ENCODE data around the gene WBP1L. TPM values are rescaled to one million over a fixed set of nuclear protein-coding genes. Genes with fewer than 3 reads are reported as not detected.

WBP1L gene
- total RNA-seq, 1 experiment from 2014 or later: 23.8 TPM

GRCh38 chr10:102865620-102866019, 121.9 kb downstream of the WBP1L start:
- no TSS peak for BruUV-seq (replicated peaks)
- Histone ChIP-seq H3K79me2 (ENCODE audit: low read length) (no peaks in the 10 kb centered on the region), H3K9me2 (replicated peaks; ENCODE audit: low read length) (no peaks in the 10 kb centered on the region), H3K4me1 (ENCODE audit: insufficient read depth, low read length) (no peaks in the 10 kb centered on the region), H4K20me1 (ENCODE audit: low read length) (no peaks in the 10 kb centered on the region), H3K27ac (ENCODE audit: low read length) (no peak overlapping the region), H3K9me3 (ENCODE audit: low read length) (no peaks in the 10 kb centered on the region), H3K36me3 (ENCODE audit: low read depth, low read length) (no peaks in the 10 kb centered on the region; the same call in 1 of the 2 replicates), H3K4me3 (ENCODE audit: low read length) (no peak overlapping the region), H3K4me2 (ENCODE audit: low read length) (no peak overlapping the region), H3K27me3 (ENCODE audit: low read length) (no peaks in the 10 kb centered on the region), H3F3A (ENCODE audit: low read length, unreplicated experiment) (no peaks in the 10 kb centered on the region), H2AFZ (ENCODE audit: low read length) (no peak overlapping the region), H3K9ac (ENCODE audit: low read length) (no peak overlapping the region)
- DNase-seq (no peak), ATAC-seq (no peak)
- CTCF ChIA-PET: no interaction called here
- TF ChIP-seq, protein P1, sequence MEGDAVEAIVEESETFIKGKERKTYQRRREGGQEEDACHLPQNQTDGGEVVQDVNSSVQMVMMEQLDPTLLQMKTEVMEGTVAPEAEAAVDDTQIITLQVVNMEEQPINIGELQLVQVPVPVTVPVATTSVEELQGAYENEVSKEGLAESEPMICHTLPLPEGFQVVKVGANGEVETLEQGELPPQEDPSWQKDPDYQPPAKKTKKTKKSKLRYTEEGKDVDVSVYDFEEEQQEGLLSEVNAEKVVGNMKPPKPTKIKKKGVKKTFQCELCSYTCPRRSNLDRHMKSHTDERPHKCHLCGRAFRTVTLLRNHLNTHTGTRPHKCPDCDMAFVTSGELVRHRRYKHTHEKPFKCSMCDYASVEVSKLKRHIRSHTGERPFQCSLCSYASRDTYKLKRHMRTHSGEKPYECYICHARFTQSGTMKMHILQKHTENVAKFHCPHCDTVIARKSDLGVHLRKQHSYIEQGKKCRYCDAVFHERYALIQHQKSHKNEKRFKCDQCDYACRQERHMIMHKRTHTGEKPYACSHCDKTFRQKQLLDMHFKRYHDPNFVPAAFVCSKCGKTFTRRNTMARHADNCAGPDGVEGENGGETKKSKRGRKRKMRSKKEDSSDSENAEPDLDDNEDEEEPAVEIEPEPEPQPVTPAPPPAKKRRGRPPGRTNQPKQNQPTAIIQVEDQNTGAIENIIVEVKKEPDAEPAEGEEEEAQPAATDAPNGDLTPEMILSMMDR (conservative IDR thresholded peaks at IDR 0.05; ENCODE audit: low read depth, low read length): no peak
- TF ChIP-seq EZH2phosphoT487 (IDR thresholded peaks at IDR 0.05; ENCODE audit: borderline replicate concordance, low read length): no peak
- no peak for TF ChIP-seq EZH2 (IDR thresholded peaks at IDR 0.05; ENCODE audit: low read length, unreplicated experiment)
- intact Hi-C loops (cut with micrococcal nuclease): no loop called here
- POLR2A ChIA-PET (ENCODE audit: unreplicated experiment): no interaction called here

Other genes with a start within 250 kb of the WBP1L start
- 69.9 and 72.7 TPM in 2 replicates for gene ACTR1A, start 241.2 kb upstream of the WBP1L start, total RNA-seq (2014; rRNA removed)
- gene SUFU, start 240.0 kb upstream of the WBP1L start, total RNA-seq (2014; rRNA removed): 2.7 and 4.4 TPM in 2 replicates
- 61.4 and 103 TPM in 2 replicates for gene TRIM8, start 99.5 kb upstream of the WBP1L start, total RNA-seq (2014; rRNA removed)
- 2.5 and 2.8 TPM in 2 replicates for gene ARL3, start 29.6 kb upstream of the WBP1L start, total RNA-seq (2014; rRNA removed)
- 7.5 and 10.3 TPM in 2 replicates for gene SFXN2, start 29.3 kb upstream of the WBP1L start, total RNA-seq (2014; rRNA removed)
- not detected in 2 replicates for gene CYP17A1, start 93.5 kb downstream of the WBP1L start, total RNA-seq (2014; rRNA removed)
- 6.0 and 8.1 TPM in 2 replicates for gene BORCS7, start 110.3 kb downstream of the WBP1L start, total RNA-seq (2014; rRNA removed)
- gene AS3MT, start 125.5 kb downstream of the WBP1L start, total RNA-seq (2014; rRNA removed): 1.7 and 3.5 TPM in 2 replicates
- gene CNNM2, start 174.3 kb downstream of the WBP1L start, total RNA-seq (2014; rRNA removed): 7.2 and 9.7 TPM in 2 replicates

Data from PC-3 (cell line).